ENCODE measurements around the gene CTSD. TPM values are rescaled to one million over a fixed set of nuclear protein-coding genes. Genes with fewer than 3 reads are reported as not detected.

The CTSD gene
- total and polyA plus RNA-seq, 2 experiments from 2014 or later, result 67.1 to 251 TPM

DNA sequence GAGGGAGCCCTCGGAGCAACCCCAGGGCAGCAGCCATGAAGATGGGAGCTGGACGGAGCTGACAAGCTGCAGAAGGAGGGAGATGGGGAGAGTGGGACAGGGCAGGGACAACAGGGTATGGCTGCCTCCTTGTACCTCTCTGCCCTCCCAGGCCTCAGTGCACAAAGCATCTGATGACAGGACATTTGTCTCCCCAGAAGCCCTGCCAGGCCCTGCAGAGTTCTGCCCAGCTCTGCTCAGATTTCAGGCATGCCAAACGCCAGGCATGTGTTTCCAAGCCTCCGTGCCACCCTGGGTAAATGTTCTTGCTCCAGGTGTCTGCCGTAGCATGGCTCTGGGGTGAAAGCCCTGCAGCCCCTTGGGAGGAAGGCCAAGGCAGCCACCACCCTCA, 12.2 kb downstream of the CTSD start:
- Histone ChIP-seq H3F3A (replicated peaks; ENCODE audit: low read depth) (no peaks in the 10 kb centered on the region), H3K4me2 (no peak overlapping the region), H2AFZ (no peak overlapping the region), H3K79me2 (replicated peaks; ENCODE audit: insufficient read depth) (no peaks in the 10 kb centered on the region), H4K20me1 (replicated peaks; ENCODE audit: insufficient read depth) (no peaks in the 10 kb centered on the region), H3K4me1 (ENCODE audit: insufficient read depth) (no peaks in the 10 kb centered on the region; the same call in 1 of the 2 replicates), H3K4me3 (no peak overlapping the region), H3K27ac (ENCODE audit: low read depth) (no peak overlapping the region), H3K9me2 (ENCODE audit: insufficient read depth) (no peaks in the 10 kb centered on the region), H3K36me3 (ENCODE audit: insufficient read depth) (no peaks in the 10 kb centered on the region), H3K27me3 (ENCODE audit: insufficient read depth) (peaks cover 36% of the 10 kb centered on the region)
- no peak for TF ChIP-seq NANOG (IDR thresholded peaks at IDR 0.05; ENCODE audit: borderline replicate concordance)
- no peak for TF ChIP-seq EZH2phosphoT487 (IDR thresholded peaks at IDR 0.05; ENCODE audit: unreplicated experiment)
- TF ChIP-seq REST (IDR thresholded peaks at IDR 0.05; ENCODE audit: unreplicated experiment), result no peak
- no peak for TF ChIP-seq ZNF462 (CRISPR knock-in tag; IDR thresholded peaks at IDR 0.05)
- no peak for TF ChIP-seq CREB1 (CRISPR knock-in tag; IDR thresholded peaks at IDR 0.05; ENCODE audit: low read depth)
- H3K36me3 Mint-ChIP-seq (ENCODE audit: low read depth), result peaks cover 12% of the 10 kb centered on the region; the same call in 2 of the 3 replicates
- no peak overlapping the region for H3K4me3 Mint-ChIP-seq
- peaks cover 38% of the 10 kb centered on the region for H3K27me3 Mint-ChIP-seq (ENCODE audit: insufficient read depth, low read depth, poor library complexity)
- no peak for DNase-seq (ENCODE audit: low spot score)
- peaks cover 16% of the 10 kb centered on the region; the same call in 2 of the 3 replicates for H3K4me1 Mint-ChIP-seq
- H3K27ac Mint-ChIP-seq, result no peak overlapping the region
- no peak for ATAC-seq
- H3K9me3 Mint-ChIP-seq, result no peaks in the 10 kb centered on the region; the same call in 2 of the 3 replicates

All from GM23338 (cell line).